ENCODE data around the gene ZNF79.
A peak's percentile ranks its signal among the peaks of the same experiment; 100 is the strongest.

The ZNF79 gene

DNA sequence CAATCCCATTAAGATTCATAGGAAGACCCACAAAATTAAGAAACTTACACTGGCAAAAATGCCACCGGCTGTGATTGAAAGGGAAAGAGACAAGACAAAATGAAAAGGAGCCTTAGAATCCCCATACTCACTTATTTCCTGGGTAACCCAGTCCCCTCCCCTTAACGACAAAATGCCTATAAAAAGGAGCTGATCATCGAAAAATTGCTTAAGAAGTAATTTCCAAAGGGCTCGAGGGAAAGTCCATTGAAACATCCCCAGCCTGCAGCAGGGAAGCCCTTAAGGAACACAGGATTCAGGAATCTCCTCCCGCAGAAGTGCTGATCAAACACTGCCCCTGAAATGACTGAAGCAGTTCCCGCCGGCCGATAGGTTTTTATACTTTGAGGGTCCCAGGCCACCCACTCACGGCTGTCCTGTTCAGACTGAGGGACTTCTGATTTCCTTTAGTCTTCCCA lies 677 bp upstream of the ZNF79 start:
- H3K4me3 ChIP-seq (ENCODE audit: low read length): peak overlapping the region; percentile 98
- TF ChIP-seq, protein P1, sequence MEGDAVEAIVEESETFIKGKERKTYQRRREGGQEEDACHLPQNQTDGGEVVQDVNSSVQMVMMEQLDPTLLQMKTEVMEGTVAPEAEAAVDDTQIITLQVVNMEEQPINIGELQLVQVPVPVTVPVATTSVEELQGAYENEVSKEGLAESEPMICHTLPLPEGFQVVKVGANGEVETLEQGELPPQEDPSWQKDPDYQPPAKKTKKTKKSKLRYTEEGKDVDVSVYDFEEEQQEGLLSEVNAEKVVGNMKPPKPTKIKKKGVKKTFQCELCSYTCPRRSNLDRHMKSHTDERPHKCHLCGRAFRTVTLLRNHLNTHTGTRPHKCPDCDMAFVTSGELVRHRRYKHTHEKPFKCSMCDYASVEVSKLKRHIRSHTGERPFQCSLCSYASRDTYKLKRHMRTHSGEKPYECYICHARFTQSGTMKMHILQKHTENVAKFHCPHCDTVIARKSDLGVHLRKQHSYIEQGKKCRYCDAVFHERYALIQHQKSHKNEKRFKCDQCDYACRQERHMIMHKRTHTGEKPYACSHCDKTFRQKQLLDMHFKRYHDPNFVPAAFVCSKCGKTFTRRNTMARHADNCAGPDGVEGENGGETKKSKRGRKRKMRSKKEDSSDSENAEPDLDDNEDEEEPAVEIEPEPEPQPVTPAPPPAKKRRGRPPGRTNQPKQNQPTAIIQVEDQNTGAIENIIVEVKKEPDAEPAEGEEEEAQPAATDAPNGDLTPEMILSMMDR (conservative IDR thresholded peaks at IDR 0.05; ENCODE audit: low read depth, low read length): no peak
- DNase-seq (ENCODE audit: low read depth): no peak

DNA sequence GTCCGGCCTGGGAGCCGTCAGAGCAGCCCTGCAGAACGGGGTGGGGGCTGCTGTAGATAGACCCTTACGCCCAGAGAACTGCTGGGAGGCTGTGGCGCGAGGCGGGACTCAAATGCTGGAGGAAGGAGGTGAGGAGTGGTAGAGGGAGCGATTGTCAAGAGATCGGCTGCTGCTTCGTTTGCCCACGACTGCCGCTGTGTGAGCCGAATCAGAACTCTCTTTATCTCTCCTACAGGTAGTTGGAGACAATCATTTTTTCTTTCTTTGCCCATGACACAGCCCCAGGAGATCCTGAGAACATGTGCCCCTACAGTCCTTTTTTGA lies 456 bp downstream of the ZNF79 start:
- TF ChIP-seq, protein P1 (conservative IDR thresholded peaks at IDR 0.05; ENCODE audit: low read depth, low read length): no peak
- peak overlapping the region; percentile 98 for H3K4me3 ChIP-seq (ENCODE audit: low read length)
- no peak for DNase-seq (ENCODE audit: low read depth)

DNA sequence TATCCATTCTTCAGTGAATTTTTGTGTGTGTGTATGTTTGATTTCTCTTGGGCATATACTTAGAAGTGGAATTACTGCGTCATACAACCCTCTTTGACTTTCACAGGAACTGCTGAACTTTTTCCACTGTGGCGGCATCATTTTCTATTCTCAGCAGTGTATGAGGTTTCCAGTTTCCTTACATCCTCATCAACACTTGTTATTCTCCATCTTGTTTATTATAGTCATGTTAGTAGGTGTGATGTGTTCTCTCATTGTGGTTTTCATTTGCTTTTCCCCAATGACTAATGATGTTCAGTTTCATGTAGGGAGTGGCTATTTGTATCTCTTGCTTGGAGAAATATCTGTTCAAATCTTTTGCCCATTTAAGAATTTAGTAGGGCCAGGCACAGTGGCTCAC lies 2.6 kb downstream of the ZNF79 start:
- H3K4me3 ChIP-seq (ENCODE audit: low read length): no peak overlapping the region
- no peak for DNase-seq (ENCODE audit: low read depth)
- TF ChIP-seq, protein P1 (conservative IDR thresholded peaks at IDR 0.05; ENCODE audit: low read depth, low read length): no peak

DNA sequence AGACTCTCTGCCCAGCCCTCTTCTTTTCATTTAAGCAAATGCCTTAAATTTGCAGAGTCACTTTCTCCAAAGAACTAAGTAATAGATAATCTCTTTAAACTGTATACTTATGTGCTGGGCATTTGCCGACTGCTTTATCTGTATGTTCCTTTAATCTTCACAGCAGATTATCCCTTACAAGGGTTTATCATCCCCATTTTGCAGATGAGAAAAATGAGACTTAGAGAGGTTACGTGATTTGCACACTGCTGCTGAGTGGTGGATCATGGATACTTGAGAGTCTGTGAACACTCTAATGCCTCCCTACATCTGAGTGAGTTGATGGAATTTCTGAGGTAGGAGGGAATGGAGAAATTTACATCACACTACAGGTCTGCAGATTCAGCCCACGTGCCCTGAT lies 4.2 kb downstream of the ZNF79 start:
- TF ChIP-seq, protein P1 (conservative IDR thresholded peaks at IDR 0.05; ENCODE audit: low read depth, low read length): no peak

DNA sequence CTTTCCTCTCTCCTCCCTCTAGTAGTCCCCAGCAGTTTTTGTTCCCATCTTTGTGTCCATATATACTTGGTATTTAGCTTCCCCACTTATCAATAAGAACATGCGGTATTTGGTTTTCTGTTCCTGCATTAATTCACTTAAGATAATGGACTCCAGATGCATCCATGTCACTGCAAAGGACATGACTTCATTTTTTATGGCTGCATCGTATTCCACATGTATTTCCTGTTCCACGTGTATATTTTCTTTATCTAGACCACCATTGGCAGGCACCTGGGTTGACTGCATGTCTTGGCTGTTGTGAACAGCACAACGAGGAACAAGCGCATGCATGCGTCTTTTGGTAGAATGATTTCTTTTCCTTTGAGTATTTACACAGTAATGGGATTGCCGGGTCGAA lies 6.2 kb downstream of the ZNF79 start:
- H3K4me3 ChIP-seq (ENCODE audit: low read length): no peak overlapping the region
- no peak for DNase-seq (ENCODE audit: low read depth)
- TF ChIP-seq, protein P1 (conservative IDR thresholded peaks at IDR 0.05; ENCODE audit: low read depth, low read length): no peak

More for the DNA sequence above, 4.2 kb downstream of the ZNF79 start:
- no peak for DNase-seq (ENCODE audit: low read depth)
- H3K4me3 ChIP-seq (ENCODE audit: low read length): no peak overlapping the region

DNA sequence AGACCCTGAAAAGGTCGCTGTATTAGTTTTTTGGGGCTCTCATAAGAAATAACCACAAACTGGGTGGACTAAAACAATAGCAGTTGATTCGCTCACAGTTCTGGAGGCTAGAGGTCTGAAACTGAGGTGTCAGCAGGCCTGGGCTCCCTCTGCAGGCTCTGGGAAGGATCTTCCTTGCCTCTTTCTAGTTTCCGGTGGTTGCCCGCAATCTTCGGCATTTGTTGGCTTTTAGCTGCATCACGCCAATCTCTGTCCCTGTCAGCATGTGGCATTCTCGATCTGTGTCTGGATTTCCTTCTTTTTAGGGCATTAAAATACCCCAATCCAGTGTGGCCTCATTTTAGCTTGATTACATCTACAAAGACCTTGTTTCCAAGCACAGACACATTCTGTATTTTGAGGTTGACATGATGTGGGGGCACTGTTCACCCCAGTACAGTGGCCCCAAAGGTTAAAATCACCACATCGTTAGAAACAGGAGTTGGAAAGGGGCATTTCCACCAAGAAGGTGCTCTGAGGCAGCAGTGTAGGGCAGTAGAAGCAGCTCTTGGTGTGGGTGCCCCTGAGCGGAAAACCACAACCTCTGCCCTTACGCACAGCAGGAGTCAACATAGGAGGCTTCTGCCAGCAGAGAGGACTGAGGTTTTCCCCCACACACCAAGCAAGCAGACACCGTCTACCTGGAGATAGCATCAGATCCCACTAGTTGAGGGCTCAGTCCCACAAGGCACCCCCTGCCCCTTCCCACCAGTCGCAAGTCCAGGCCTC lies 13.5 kb downstream of the ZNF79 start:
- DNase-seq (ENCODE audit: low read depth): no peak
- no peak overlapping the region for H3K4me3 ChIP-seq (ENCODE audit: low read length)
- TF ChIP-seq, protein P1 (conservative IDR thresholded peaks at IDR 0.05; ENCODE audit: low read depth, low read length): no peak

DNA sequence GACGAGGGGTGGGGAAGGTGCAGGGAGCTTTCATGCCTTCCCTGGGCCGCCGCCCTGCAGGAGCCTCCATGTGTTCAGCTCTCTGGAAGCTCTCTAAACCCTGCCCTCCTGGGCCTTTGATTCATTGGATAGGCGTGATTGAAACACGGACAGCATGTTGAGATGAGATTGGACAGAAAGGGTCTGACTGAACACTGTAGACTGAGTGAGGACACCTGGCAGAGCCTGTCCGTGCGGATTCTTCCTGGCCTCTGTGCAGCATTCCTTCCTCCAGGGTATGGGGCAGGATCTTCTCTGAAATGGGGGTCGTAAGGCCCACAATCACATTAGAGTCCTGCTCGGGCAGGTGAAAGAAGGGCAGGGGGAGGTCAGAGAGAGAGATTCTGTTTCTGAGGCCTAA lies 14.2 kb downstream of the ZNF79 start:
- no peak for DNase-seq (ENCODE audit: low read depth)
- no peak overlapping the region for H3K4me3 ChIP-seq (ENCODE audit: low read length)
- TF ChIP-seq, protein P1 (conservative IDR thresholded peaks at IDR 0.05; ENCODE audit: low read depth, low read length): no peak

All from retinal pigment epithelial cell (primary cell).